ENCODE results near the gene CDYL.

Gene CDYL

GRCh38 chr6:4939241-4939640 lies 163.0 kb downstream of the CDYL start:
- DNase-seq, result no peak

- no peak for DNase-seq
Observed at GRCh38 chr6:4940416-4940815, 164.2 kb downstream of the CDYL start.

- no peak for DNase-seq
Observed at GRCh38 chr6:4941782-4942672, 165.8 kb downstream of the CDYL start.

- DNase-seq, result no peak
Observed at GRCh38 chr6:4942673-4943009, 166.4 kb downstream of the CDYL start.

- DNase-seq, result peak in 1 of 2 experiments; percentile 50
Observed at GRCh38 chr6:4943716-4944115, 167.5 kb downstream of the CDYL start.

GRCh38 chr6:4944325-4944724 lies 168.1 kb downstream of the CDYL start:
- DNase-seq, result no peak

- DNase-seq, result no peak
Observed at GRCh38 chr6:4946521-4946920, 170.3 kb downstream of the CDYL start.

- peak; percentile 17 to 41 for DNase-seq
Observed at GRCh38 chr6:4947716-4948115, 171.5 kb downstream of the CDYL start.

- DNase-seq, result peak; percentile 94 to 98
Observed at GRCh38 chr6:4948781-4949450, 172.7 kb downstream of the CDYL start.

- no peak for DNase-seq
Observed at GRCh38 chr6:4950076-4950475, 173.9 kb downstream of the CDYL start.

- DNase-seq, result no peak
Observed at GRCh38 chr6:4950836-4951533, 174.8 kb downstream of the CDYL start.

GRCh38 chr6:4953440-4953839 lies 177.2 kb downstream of the CDYL start:
- DNase-seq, result no peak

GRCh38 chr6:4956625-4957024 lies 180.4 kb downstream of the CDYL start:
- no peak for DNase-seq

- no peak for DNase-seq
Observed at GRCh38 chr6:4957521-4958231, 181.5 kb downstream of the CDYL start.

GRCh38 chr6:4958624-4959023 lies 182.4 kb downstream of the CDYL start:
- DNase-seq, result no peak

- no peak for DNase-seq
Observed at GRCh38 chr6:4961322-4962168, 185.3 kb downstream of the CDYL start.

GRCh38 chr6:4962905-4963304 lies 186.7 kb downstream of the CDYL start:
- DNase-seq, result no peak

GRCh38 chr6:4964675-4965561 lies 188.7 kb downstream of the CDYL start:
- no peak for DNase-seq

GRCh38 chr6:4965562-4966389 lies 189.6 kb downstream of the CDYL start:
- DNase-seq, result no peak
